Measurements from ENCODE around the gene MAP6. TPM values are rescaled to one million over a fixed set of nuclear protein-coding genes. Genes with fewer than 3 reads are reported as not detected.

The MAP6 gene
- total RNA-seq, 4 donors from 2014 or later, result 0.22 to 0.33 (median 0.25) TPM; not detected in 1

GRCh38 chr11:75598900-75599299 lies 69.9 kb downstream of the MAP6 start:
- no peaks in the 10 kb centered on the region for H3K4me1 ChIP-seq
- H3K4me3 ChIP-seq, result no peak overlapping the region
- no peaks in the 10 kb centered on the region for H3K27me3 ChIP-seq
- no peak for TF ChIP-seq CTCF (IDR thresholded peaks at IDR 0.05 in 4 of 5, conservative IDR thresholded peaks at IDR 0.05 in 1 of 5)
- no peak for TF ChIP-seq POLR2A (IDR thresholded peaks at IDR 0.05)
- intact Hi-C loops (cut with DNase I; ENCODE audit: low total_unique reads), result no loop called here
- no peak for ATAC-seq
- H3K36me3 ChIP-seq, result no peaks in the 10 kb centered on the region
- no peaks in the 10 kb centered on the region for H3K9me3 ChIP-seq
- no peak for DNase-seq
- in situ Hi-C loops (cut with MboI; ENCODE audit: low sequenced_read_pairs in 4 of 4), result no loop called here
- H3K27ac ChIP-seq, result no peak overlapping the region

- ATAC-seq (no peak), DNase-seq (no peak)
- in situ Hi-C loops (cut with MboI; ENCODE audit: low sequenced_read_pairs in 4 of 4), result no loop called here
- no peak overlapping the region for H3K27ac ChIP-seq
- no peak overlapping the region for H3K4me3 ChIP-seq
- TF ChIP-seq CTCF (IDR thresholded peaks at IDR 0.05 in 4 of 5, conservative IDR thresholded peaks at IDR 0.05 in 1 of 5), result no peak
- no peak for TF ChIP-seq POLR2A (IDR thresholded peaks at IDR 0.05)
- intact Hi-C loops (cut with DNase I; ENCODE audit: low total_unique reads), result no loop called here
- H3K9me3 ChIP-seq, result no peaks in the 10 kb centered on the region
- H3K4me1 ChIP-seq, result no peaks in the 10 kb centered on the region
- no peaks in the 10 kb centered on the region for H3K27me3 ChIP-seq
- H3K36me3 ChIP-seq, result no peaks in the 10 kb centered on the region
Measured at GRCh38 chr11:75598264-75598663, 70.6 kb downstream of the MAP6 start.

DNA sequence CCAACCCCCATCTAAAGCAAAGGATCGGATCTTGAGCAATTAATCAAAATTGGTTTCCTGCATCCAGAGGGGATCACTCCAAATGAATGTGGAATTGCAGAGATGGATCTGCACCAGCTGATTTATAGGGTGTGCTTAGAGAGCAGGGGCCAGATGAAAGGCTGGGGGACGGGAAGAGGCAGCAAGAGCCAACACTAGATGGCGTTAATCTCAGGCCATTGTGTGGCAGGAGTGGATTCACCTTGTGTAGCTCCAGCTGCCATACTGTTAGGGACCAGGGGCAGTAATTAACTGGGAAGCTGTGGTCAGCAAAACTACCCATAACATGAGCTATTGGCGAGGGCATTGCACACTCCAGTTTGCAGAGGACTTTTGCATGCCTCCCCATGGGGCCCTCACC lies 71.2 kb downstream of the MAP6 start:
- no peaks in the 10 kb centered on the region for H3K36me3 ChIP-seq
- H3K27ac ChIP-seq, result no peak overlapping the region
- DNase-seq, result no peak
- no peaks in the 10 kb centered on the region for H3K9me3 ChIP-seq
- no peak overlapping the region for H3K4me3 ChIP-seq
- TF ChIP-seq POLR2A (IDR thresholded peaks at IDR 0.05) (no peak), CTCF (IDR thresholded peaks at IDR 0.05 in 4 of 5, conservative IDR thresholded peaks at IDR 0.05 in 1 of 5) (no peak)
- no peak for ATAC-seq
- in situ Hi-C loops (cut with MboI; ENCODE audit: low sequenced_read_pairs in 4 of 4) (no loop called here), intact Hi-C loops (cut with DNase I; ENCODE audit: low total_unique reads) (no loop called here)
- no peaks in the 10 kb centered on the region for H3K4me1 ChIP-seq
- H3K27me3 ChIP-seq, result no peaks in the 10 kb centered on the region

- Histone ChIP-seq H3K27ac (no peak overlapping the region), H3K4me3 (no peak overlapping the region), H3K36me3 (no peaks in the 10 kb centered on the region), H3K9me3 (no peaks in the 10 kb centered on the region), H3K4me1 (no peaks in the 10 kb centered on the region), H3K27me3 (no peaks in the 10 kb centered on the region)
- intact Hi-C loops (cut with DNase I; ENCODE audit: low total_unique reads), result no loop called here
- in situ Hi-C loops (cut with MboI; ENCODE audit: low sequenced_read_pairs in 4 of 4), result no loop called here
- TF ChIP-seq CTCF (IDR thresholded peaks at IDR 0.05 in 4 of 5, conservative IDR thresholded peaks at IDR 0.05 in 1 of 5) (no peak), POLR2A (IDR thresholded peaks at IDR 0.05) (no peak)
- DNase-seq (no peak), ATAC-seq (no peak)
Measured at GRCh38 chr11:75596914-75597313, 71.9 kb downstream of the MAP6 start.

GRCh38 chr11:75595429-75595828 lies 73.4 kb downstream of the MAP6 start:
- intact Hi-C loops (cut with DNase I; ENCODE audit: low total_unique reads), result no loop called here
- no peaks in the 10 kb centered on the region for H3K27me3 ChIP-seq
- TF ChIP-seq POLR2A (IDR thresholded peaks at IDR 0.05), result no peak
- no peak for TF ChIP-seq CTCF (IDR thresholded peaks at IDR 0.05 in 4 of 5, conservative IDR thresholded peaks at IDR 0.05 in 1 of 5)
- H3K27ac ChIP-seq, result no peak overlapping the region
- no peaks in the 10 kb centered on the region for H3K36me3 ChIP-seq
- H3K4me3 ChIP-seq, result no peak overlapping the region
- no peaks in the 10 kb centered on the region for H3K9me3 ChIP-seq
- ATAC-seq (no peak), DNase-seq (no peak)
- in situ Hi-C loops (cut with MboI; ENCODE audit: low sequenced_read_pairs in 4 of 4), result no loop called here
- no peaks in the 10 kb centered on the region for H3K4me1 ChIP-seq
